Measurements from ENCODE around the gene CERS4. TPM values are rescaled to one million over a fixed set of nuclear protein-coding genes. Genes with fewer than 3 reads are reported as not detected.

CERS4 gene
- total and polyA plus RNA-seq, 10 of the 15 experiments (the other 5 are each of a cell fraction or from before 2014, with no cell fraction given) = 0.34 to 62.1 (median 20.7) TPM

- TF ChIP-seq, protein P1, sequence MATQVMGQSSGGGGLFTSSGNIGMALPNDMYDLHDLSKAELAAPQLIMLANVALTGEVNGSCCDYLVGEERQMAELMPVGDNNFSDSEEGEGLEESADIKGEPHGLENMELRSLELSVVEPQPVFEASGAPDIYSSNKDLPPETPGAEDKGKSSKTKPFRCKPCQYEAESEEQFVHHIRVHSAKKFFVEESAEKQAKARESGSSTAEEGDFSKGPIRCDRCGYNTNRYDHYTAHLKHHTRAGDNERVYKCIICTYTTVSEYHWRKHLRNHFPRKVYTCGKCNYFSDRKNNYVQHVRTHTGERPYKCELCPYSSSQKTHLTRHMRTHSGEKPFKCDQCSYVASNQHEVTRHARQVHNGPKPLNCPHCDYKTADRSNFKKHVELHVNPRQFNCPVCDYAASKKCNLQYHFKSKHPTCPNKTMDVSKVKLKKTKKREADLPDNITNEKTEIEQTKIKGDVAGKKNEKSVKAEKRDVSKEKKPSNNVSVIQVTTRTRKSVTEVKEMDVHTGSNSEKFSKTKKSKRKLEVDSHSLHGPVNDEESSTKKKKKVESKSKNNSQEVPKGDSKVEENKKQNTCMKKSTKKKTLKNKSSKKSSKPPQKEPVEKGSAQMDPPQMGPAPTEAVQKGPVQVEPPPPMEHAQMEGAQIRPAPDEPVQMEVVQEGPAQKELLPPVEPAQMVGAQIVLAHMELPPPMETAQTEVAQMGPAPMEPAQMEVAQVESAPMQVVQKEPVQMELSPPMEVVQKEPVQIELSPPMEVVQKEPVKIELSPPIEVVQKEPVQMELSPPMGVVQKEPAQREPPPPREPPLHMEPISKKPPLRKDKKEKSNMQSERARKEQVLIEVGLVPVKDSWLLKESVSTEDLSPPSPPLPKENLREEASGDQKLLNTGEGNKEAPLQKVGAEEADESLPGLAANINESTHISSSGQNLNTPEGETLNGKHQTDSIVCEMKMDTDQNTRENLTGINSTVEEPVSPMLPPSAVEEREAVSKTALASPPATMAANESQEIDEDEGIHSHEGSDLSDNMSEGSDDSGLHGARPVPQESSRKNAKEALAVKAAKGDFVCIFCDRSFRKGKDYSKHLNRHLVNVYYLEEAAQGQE (IDR thresholded peaks at IDR 0.05; ENCODE audit: low read depth, low read length) = 0 out of 2 replicates have a peak, but pooled peaks have one; percentile 30
- TF ChIP-seq RELA (IDR thresholded peaks at IDR 0.05; ENCODE audit: borderline replicate concordance, partially characterized antibody) (peak; percentile 68), POLR2AphosphoS5 (IDR thresholded peaks at IDR 0.05; ENCODE audit: low read length) (no peak), STAT3 (IDR thresholded peaks at IDR 0.05; ENCODE audit: low read depth, low read length) (no peak), USF2 (IDR thresholded peaks at IDR 0.05; ENCODE audit: borderline replicate concordance, low read depth, low read length) (peak; percentile 86), BMI1 (IDR thresholded peaks at IDR 0.05; ENCODE audit: borderline replicate concordance) (0 out of 2 replicates have a peak, but pooled peaks have one; percentile 34), SUZ12 (IDR thresholded peaks at IDR 0.05; ENCODE audit: unreplicated experiment) (no peak), SP1 (IDR thresholded peaks at IDR 0.05; ENCODE audit: low read depth, low read length) (peak; percentile 55), SREBF1 (IDR thresholded peaks at IDR 0.05; ENCODE audit: low read length) (no peak), JUND (IDR thresholded peaks at IDR 0.05; ENCODE audit: low read depth, low read length) (peak; percentile 31; the same call in 1 of the 2 replicates), ZBTB4 (CRISPR knock-in tag; IDR thresholded peaks at IDR 0.05) (no peak), ZNF217 (IDR thresholded peaks at IDR 0.05) (no peak), LARP7 (IDR thresholded peaks at IDR 0.05) (0 out of 2 replicates have a peak, but pooled peaks have one; percentile 45), NBN (IDR thresholded peaks at IDR 0.05) (peak; percentile 89), ZNF207 (IDR thresholded peaks at IDR 0.05; ENCODE audit: borderline replicate concordance) (no peak)
- TF ChIP-seq, protein P2, sequence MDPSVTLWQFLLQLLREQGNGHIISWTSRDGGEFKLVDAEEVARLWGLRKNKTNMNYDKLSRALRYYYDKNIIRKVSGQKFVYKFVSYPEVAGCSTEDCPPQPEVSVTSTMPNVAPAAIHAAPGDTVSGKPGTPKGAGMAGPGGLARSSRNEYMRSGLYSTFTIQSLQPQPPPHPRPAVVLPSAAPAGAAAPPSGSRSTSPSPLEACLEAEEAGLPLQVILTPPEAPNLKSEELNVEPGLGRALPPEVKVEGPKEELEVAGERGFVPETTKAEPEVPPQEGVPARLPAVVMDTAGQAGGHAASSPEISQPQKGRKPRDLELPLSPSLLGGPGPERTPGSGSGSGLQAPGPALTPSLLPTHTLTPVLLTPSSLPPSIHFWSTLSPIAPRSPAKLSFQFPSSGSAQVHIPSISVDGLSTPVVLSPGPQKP (IDR thresholded peaks at IDR 0.05; ENCODE audit: low read depth, low read length) = no peak
- TF ChIP-seq, protein P3, sequence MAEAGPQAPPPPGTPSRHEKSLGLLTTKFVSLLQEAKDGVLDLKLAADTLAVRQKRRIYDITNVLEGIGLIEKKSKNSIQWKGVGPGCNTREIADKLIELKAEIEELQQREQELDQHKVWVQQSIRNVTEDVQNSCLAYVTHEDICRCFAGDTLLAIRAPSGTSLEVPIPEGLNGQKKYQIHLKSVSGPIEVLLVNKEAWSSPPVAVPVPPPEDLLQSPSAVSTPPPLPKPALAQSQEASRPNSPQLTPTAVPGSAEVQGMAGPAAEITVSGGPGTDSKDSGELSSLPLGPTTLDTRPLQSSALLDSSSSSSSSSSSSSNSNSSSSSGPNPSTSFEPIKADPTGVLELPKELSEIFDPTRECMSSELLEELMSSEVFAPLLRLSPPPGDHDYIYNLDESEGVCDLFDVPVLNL (IDR thresholded peaks at IDR 0.05; ENCODE audit: low read depth, low read length) = no peak
- TF ChIP-seq, protein P4, sequence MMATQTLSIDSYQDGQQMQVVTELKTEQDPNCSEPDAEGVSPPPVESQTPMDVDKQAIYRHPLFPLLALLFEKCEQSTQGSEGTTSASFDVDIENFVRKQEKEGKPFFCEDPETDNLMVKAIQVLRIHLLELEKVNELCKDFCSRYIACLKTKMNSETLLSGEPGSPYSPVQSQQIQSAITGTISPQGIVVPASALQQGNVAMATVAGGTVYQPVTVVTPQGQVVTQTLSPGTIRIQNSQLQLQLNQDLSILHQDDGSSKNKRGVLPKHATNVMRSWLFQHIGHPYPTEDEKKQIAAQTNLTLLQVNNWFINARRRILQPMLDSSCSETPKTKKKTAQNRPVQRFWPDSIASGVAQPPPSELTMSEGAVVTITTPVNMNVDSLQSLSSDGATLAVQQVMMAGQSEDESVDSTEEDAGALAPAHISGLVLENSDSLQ (IDR thresholded peaks at IDR 0.05) = peak; percentile 21; the same call in 1 of the 2 replicates
Measured at GRCh38 chr19:8240274-8241229, 31.4 kb downstream of the CERS4 start (continued).
